Endothelial cell of umbilical vein (primary cell): Measurements from ENCODE around the gene KRTAP10-8. TPM values are rescaled to one million over a fixed set of nuclear protein-coding genes. Genes with fewer than 3 reads are reported as not detected.

ENCODE experiments used
- BruUV-seq: library from RNA; stranded (reverse); fragments of 400-500 nt; replicated peaks from 2 replicates; lab custom pipeline; 2021; lab: Mats Ljungman, UMichigan
- CTCF ChIA-PET: fragments of 300-600, 350-600 bp; sonication (Branson Sonifier 250); formaldehyde crosslinking; loops from one replicate; lab custom pipeline; 2021; ENCODE audit warnings: antibody characterized with exemption, inconsistent platforms; lab: Charles Lee
- POLR2A ChIA-PET: fragments of 300-600, 350-600 bp; sonication (Branson Sonifier 250); formaldehyde crosslinking; loops from one replicate; lab custom pipeline; 2021; ENCODE audit warnings: antibody characterized with exemption, inconsistent platforms; lab: Charles Lee
- DNase-seq: peaks from one replicate; pipeline ENCODE4 v3.0.0-alpha.2; 2011; ENCODE audit warnings: low read depth, low spot score
- FAIRE-seq: peaks from 2 replicates; lab custom pipeline; 2011; peaks lifted over from hg19 to GRCh38; lab: Jason Lieb, UNC
- H2AFZ ChIP-seq: 2 replicates; pipeline ENCODE4 v1.6.0; 2012; ENCODE audit warnings: low read depth, low read length, control low read depth, inconsistent platforms
- H3K27ac ChIP-seq: 2 replicates; pipeline ENCODE4 v1.5.1; 2011; ENCODE audit warnings: low read depth, mild to moderate bottlenecking, control low read depth, low read length, moderate library complexity; ENCODE audit not compliant: insufficient read depth
- H3K27me3 ChIP-seq, 2 experiments: 2 replicates each; pipeline versions ENCODE4 v1.6.0 to v1.6.1; 2011; ENCODE audit warnings: low read length in 2 of 2, mixed read lengths in 1 of 2; ENCODE audit not compliant: control insufficient read depth in 2 of 2, insufficient read depth in 2 of 2
- H3K36me3 ChIP-seq, 2 experiments: 2 replicates in 1 of 2; 3 replicates in 1 of 2; pipeline ENCODE4 v1.5.1; 2011; ENCODE audit warnings: low read length in 2 of 2, mild to moderate bottlenecking in 1 of 2, moderate library complexity in 1 of 2; ENCODE audit not compliant: control insufficient read depth in 2 of 2, insufficient read depth in 2 of 2; ENCODE audit errors: extremely low read depth in 1 of 2
- H3K4me1 ChIP-seq: 3 replicates; pipeline ENCODE4 v1.5.1; 2011; ENCODE audit warnings: mild to moderate bottlenecking, low read length; ENCODE audit not compliant: control insufficient read depth, insufficient read depth; ENCODE audit errors: extremely low read depth
- H3K4me2 ChIP-seq: 2 replicates; pipeline ENCODE4 v1.6.1; 2011; ENCODE audit warnings: low read length, control low read depth, mixed read lengths; ENCODE audit not compliant: insufficient read depth
- H3K4me3 ChIP-seq, 3 experiments: fragments of 200-600 bp in 1 of 3; sonication (generic), shearing (Covaris generic) in 1 of 3; replicated peaks in 1 of 3; 2 replicates each; pipeline ENCODE4 v1.5.1; 2011 to 2016; ENCODE audit warnings: control low read depth in 3 of 3, low read length in 3 of 3, mild to moderate bottlenecking in 2 of 3, inconsistent platforms in 1 of 3, low read depth in 1 of 3, moderate library complexity in 1 of 3; ENCODE audit not compliant: insufficient read depth in 1 of 3
- H3K79me2 ChIP-seq: 2 replicates; pipeline ENCODE4 v1.6.0; 2012; ENCODE audit warnings: low read length, inconsistent platforms; ENCODE audit not compliant: control insufficient read depth, insufficient read depth
- H3K9ac ChIP-seq: replicated peaks from 2 replicates; pipeline ENCODE3; 2011; ENCODE audit warnings: low read length, control low read depth; ENCODE audit not compliant: insufficient read depth; ENCODE audit errors: extremely low read depth
- H3K9me1 ChIP-seq: replicated peaks from 3 replicates; pipeline ENCODE4 v1.6.0; 2011; ENCODE audit warnings: mild to moderate bottlenecking, low read length; ENCODE audit not compliant: control insufficient read depth, insufficient read depth; ENCODE audit errors: extremely low read depth
- H3K9me3 ChIP-seq: replicated peaks from 2 replicates; pipeline ENCODE4 v1.5.1; 2012; ENCODE audit warnings: low read length, inconsistent platforms; ENCODE audit not compliant: control insufficient read depth, insufficient read depth
- H4K20me1 ChIP-seq: replicated peaks from 2 replicates; pipeline ENCODE3; 2011; ENCODE audit warnings: mild to moderate bottlenecking, low read length; ENCODE audit not compliant: control insufficient read depth, insufficient read depth; ENCODE audit errors: extremely low read depth
- EZH2 ChIP-seq: IDR thresholded peaks from 2 replicates; pipeline ENCODE4 v1.6.1; 2012; ENCODE audit warnings: borderline replicate concordance, low read depth, mild to moderate bottlenecking, moderate library complexity, low read length, inconsistent platforms; ENCODE audit not compliant: severe bottlenecking
- FOS ChIP-seq: IDR thresholded peaks from 2 replicates; pipeline ENCODE4 v1.6.1; 2011; ENCODE audit warnings: mild to moderate bottlenecking, low read length, moderate library complexity, borderline replicate concordance; ENCODE audit not compliant: insufficient read depth
- GATA2 ChIP-seq: IDR thresholded peaks from 2 replicates; pipeline ENCODE4 v1.7.0; 2011; ENCODE audit warnings: low read depth, mild to moderate bottlenecking, moderate library complexity, mixed read lengths, low read length; ENCODE audit not compliant: insufficient read length, insufficient read depth
- JUN ChIP-seq: IDR thresholded peaks from 2 replicates; pipeline ENCODE4 v1.6.1; 2011; ENCODE audit warnings: borderline replicate concordance, low read depth; ENCODE audit not compliant: insufficient read length, insufficient read depth
- MYC ChIP-seq: IDR thresholded peaks from one replicate; pipeline ENCODE4 v1.6.1; 2011; ENCODE audit warnings: mild to moderate bottlenecking, low read depth, low read length
- POLR2AphosphoS5 ChIP-seq: IDR thresholded peaks from 2 replicates; pipeline ENCODE4 v1.6.1; 2012; ENCODE audit warnings: low read depth, mild to moderate bottlenecking, control low read depth, low read length, moderate library complexity; ENCODE audit not compliant: insufficient read depth
- dilution Hi-C: fragments of 300-500 bp; cut with MboI; formaldehyde crosslinking; loops from one replicate; pipeline ENCODE4 v1.15.0; 2019; ENCODE audit warnings: low sequenced_read_pairs; ENCODE audit not compliant: extremely low pct_ligation_motif_present
- intact Hi-C: fragments of 100-400 bp; cut with micrococcal nuclease; formaldehyde crosslinking; loops from one replicate; pipeline ENCODE4 v1.10.0; 2022
- polyA plus RNA-seq, 4 experiments: library from polyadenylated mRNA; depleted of rRNA in 3 of 4; stranded (reverse) in 3 of 4; unstranded in 1 of 4; fragments of >200 nt; gene quantifications; 2 replicates each; pipeline versions ENCODE4 v1.2.1 to v1.2.3, GENCODE V29; 2011 to 2012; ENCODE audit warnings: missing spikeins in 1 of 4
- total RNA-seq: library from RNA; stranded (reverse); gene quantifications from 2 replicates; pipeline ENCODE4 v1.2.3, GENCODE V29; 2021
- TF ChIP-seq, protein P1 (sequence below): IDR thresholded peaks from 2 replicates; pipeline ENCODE4 v1.6.1; 2011; ENCODE audit not compliant: insufficient read depth, insufficient read length

The KRTAP10-8 gene
- total and polyA plus RNA-seq, 2 donors (not counting 3 experiments of a cell fraction or from before 2014, with no cell fraction given): not detected

DNA sequence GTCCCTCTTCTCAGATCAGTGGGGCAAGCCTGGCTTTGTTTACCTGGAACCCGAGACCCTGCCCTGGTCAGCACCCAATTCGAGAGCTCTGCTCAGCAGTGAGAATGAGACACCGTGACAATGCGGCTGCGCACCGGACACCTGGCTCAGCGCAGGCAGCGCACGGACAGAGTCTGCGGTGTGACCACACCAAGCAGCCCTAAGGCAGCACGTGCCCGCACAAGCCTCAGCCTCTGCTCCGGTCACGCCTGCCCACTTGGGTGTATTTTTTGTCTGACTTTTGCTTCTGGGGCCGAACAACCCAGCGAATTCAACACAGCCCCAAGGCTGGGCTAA lies 4.7 kb downstream of the KRTAP10-8 start:
- CTCF ChIA-PET: no interaction called here
- Histone ChIP-seq H3K9me3 (peaks cover 4% of the 10 kb centered on the region), H3K79me2 (no peaks in the 10 kb centered on the region), H3K27me3 (no peaks in the 10 kb centered on the region), H2AFZ (no peak overlapping the region), H3K4me3 (no peak overlapping the region), H3K4me1 (no peaks in the 10 kb centered on the region), H3K4me2 (no peak overlapping the region), H3K9me1 (no peaks in the 10 kb centered on the region), H3K9ac (no peak overlapping the region), H4K20me1 (no peaks in the 10 kb centered on the region), H3K36me3 (no peaks in the 10 kb centered on the region), H3K27ac (no peak overlapping the region)
- FAIRE-seq (no peak), DNase-seq (no peak)
- intact Hi-C loops: no loop called here
- TF ChIP-seq GATA2 (no peak), JUN (no peak), EZH2 (no peak), FOS (no peak), MYC (no peak), POLR2AphosphoS5 (no peak)
- TF ChIP-seq, protein P1, sequence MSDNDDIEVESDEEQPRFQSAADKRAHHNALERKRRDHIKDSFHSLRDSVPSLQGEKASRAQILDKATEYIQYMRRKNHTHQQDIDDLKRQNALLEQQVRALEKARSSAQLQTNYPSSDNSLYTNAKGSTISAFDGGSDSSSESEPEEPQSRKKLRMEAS: no peak
- POLR2A ChIA-PET: no interaction called here
- BruUV-seq: no TSS peak
- dilution Hi-C loops: no loop called here

DNA sequence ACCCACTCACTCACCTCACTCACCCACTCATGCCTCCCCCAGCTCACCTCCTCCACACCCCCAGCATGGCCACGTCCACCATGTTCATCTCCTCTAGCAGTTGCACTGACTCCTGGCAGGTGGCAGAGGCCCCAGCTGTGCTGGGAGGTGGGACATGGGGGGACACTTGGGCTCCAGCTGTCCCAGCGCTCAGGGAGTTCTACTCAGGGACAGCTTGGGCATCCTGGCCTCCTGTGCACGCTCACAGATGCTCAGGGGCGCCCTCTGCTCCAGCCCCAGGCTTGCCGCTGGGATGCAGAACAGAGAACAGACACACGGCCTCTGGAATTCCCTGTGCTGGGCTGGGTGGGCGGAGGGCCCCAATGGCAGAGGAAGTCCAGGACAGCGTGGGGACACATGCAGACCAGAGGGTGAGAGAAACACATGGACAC lies 5.2 kb downstream of the KRTAP10-8 start:
- no peak overlapping the region for H3K4me3 ChIP-seq
- H3K9me3 ChIP-seq: no peaks in the 10 kb centered on the region
- dilution Hi-C loops (no loop called here), intact Hi-C loops (no loop called here)
- H3K4me2 ChIP-seq: no peak overlapping the region
- H3K27ac ChIP-seq: no peak overlapping the region
- DNase-seq: no peak
- H4K20me1 ChIP-seq: no peaks in the 10 kb centered on the region
- TF ChIP-seq FOS: no peak
- H3K4me1 ChIP-seq: no peaks in the 10 kb centered on the region
- no peak overlapping the region for H3K9ac ChIP-seq
- H3K36me3 ChIP-seq: no peaks in the 10 kb centered on the region
- no peaks in the 10 kb centered on the region for H3K9me1 ChIP-seq
- no peaks in the 10 kb centered on the region for H3K79me2 ChIP-seq
- no peak overlapping the region for H2AFZ ChIP-seq
- H3K27me3 ChIP-seq: no peaks in the 10 kb centered on the region
- POLR2A ChIA-PET: no interaction called here
- FAIRE-seq: no peak
- CTCF ChIA-PET: interaction anchor here (4.2 kb wide), 1 partner anchor 177 kb away, joined by 28 read pairs; no protein-coding TSS in a partner anchor
- BruUV-seq: no TSS peak
